Erythroblast (primary cell): Measurements from ENCODE around the gene ARID4B.
"Not testable (repeated sequence)": the region's sequence is repeated elsewhere in the genome, so short reads cannot be mapped to it uniquely, and the experiment has no call there.

ENCODE experiments used
- DNase-seq, 2 experiments: peaks; one replicate each; lab custom pipeline; 2025; lab: John Stamatoyannopoulos, UW
- GATA1 ChIP-seq: IDR thresholded peaks from 2 replicates; pipeline ENCODE4 v1.6.1; 2011; ENCODE audit warnings: low read depth, mild to moderate bottlenecking, control low read depth, low read length, moderate library complexity
- POLR2A ChIP-seq: IDR thresholded peaks from 2 replicates; pipeline ENCODE4 v1.6.1; 2011; ENCODE audit warnings: mild to moderate bottlenecking, low read length

ARID4B gene

DNA sequence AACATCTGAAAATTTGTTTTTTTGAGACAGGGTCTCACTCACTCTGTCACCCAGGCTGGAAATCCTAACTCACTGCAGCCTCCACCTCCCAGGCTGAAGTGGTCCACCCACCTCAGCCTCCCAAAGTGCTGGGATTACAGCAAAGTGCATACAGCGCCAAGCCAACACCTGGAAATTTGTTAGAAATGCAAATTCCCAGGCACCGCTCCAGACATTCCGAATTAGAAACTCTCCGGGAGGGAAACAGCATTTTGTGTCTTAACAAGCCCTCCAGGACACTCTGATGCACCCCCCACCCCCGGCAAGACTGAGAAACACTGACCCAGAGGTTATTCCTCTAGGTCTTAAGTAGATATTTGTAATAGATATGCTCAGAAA, 49.1 kb downstream of the ARID4B start:
- TF ChIP-seq GATA1: no peak

DNA sequence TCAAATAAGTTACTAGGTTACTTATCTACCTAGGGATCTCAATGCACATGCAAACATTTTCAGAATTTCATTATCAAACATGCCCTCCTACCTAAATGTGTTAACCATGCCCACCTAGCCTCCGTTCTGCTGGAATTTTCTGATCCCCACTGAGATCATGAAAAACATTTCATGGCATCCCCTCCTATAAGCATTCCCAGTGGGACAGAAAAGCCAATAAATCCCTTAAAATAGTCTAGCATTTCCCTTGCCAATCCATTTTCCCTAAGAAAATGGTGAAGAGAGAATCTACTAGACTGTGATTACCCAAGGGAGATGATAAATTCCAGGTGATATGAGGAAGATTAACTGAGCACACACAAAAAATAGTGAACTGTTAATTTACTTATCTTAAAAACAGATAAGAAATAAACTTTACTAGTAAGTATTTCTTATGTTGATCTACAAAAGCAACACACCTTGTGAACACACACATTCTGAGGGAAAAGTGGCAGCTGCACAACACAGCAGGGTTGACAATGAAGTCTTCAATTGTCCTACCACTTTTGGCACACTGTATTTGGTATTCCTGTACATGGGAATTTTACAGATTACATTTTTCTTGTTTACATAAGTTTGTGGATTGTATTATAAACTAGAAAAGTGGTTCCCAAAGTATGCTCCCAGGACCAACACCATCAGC, 49.6 kb downstream of the ARID4B start:
- TF ChIP-seq GATA1 (no peak), POLR2A (no peak)
- DNase-seq: no peak

More for the DNA sequence above, 49.1 kb downstream of the ARID4B start:
- no peak for DNase-seq

DNA sequence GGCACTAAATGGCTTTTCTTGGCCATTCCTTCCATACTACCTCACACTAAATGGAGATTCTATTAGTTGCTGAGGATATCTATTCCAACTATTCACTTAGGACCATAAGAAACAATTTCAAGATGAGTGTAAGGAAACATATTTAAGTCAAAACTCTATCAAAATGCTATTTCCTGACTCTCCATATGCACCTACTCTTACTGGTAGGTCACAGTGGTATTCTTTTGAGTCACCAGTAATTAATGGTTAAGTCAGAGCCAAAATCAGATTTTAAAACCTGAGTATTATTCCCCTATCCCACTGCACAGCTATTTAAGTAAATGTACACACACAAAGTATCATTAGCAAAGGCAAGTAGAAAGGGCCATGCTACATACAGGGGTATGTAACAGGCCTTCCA, 50.3 kb downstream of the ARID4B start:
- DNase-seq: no peak
- TF ChIP-seq POLR2A (no peak), GATA1 (no peak)

DNA sequence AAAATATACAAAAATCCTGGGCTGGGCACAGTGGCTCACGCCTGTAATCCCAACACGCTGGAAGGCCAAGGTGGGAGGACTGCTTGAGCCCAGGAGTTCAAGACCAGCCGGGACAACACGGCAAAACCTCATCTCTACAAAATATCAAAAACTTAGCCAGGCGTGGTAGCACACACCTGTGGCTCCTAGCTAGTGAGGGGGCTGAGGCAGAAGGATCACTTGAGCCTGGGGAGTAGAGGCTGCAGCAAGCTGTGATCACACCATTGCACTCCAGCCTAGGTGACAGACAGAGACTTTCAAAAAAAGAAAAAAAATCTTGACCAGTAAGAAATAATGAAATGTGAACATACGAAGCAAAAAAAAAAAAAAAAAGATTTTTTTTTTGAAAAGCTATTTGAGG, 52.1 kb downstream of the ARID4B start:
- DNase-seq: no peak
- TF ChIP-seq GATA1 (no peak), POLR2A (no peak)

DNA sequence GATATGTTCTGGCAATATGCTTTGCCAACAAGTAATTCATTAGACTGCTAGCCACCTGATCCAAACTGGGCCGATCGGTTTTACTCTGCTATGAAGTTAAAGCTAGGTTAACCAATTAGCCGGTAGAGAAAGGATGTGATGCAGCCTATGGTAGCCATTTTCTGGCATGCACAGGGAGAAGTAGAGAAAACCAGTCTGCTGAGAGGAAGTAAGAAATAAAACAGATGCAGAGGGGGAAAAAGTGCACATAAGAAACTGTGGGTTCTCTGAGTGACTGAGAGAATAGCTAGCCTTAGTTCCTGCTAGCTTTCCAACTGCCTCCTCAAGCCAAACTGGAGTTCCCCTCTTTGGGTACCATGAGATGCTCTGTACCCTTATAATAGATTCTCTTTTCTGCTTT, 52.8 kb downstream of the ARID4B start:
- DNase-seq: no peak
- TF ChIP-seq POLR2A (no peak), GATA1 (no peak)

DNA sequence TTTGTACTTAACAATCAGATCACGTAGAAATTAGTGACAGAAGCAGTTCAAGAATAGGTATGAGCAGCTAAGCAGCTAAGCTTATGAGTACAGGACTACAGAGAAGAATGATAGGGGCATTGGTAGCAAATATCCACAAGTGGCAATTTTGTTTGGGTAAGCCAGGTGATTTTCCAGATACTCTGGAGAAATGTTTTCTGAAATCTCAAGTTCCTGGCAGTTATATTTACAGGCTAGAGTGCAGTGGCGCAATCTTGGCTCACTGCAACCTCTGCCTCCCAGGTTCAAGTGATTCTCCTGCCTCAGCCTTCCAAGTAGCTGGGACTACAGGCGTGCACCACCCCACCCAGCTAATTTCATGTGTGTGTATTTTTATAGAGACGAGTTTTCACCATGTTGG, 55.1 kb downstream of the ARID4B start:
- TF ChIP-seq GATA1 (no peak), POLR2A (no peak)
- no peak for DNase-seq

DNA sequence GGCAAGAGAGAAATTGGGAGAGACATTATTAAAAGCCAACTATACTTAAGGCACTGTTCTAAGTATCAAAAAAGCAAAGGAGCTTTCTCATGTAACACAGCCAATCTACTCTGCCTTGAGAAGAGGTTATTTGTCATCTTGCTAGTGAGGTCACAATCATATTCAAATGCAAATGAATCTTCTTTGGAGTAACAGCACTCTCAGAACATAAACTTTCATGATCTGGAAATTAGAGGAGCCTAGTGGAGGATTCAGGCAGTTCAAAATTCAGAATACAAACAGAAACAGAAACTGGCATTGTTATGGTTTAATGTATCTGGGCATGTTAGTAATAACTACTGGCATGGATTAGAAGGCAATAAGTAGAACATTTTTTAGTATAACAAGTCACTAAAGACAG, 57.4 kb downstream of the ARID4B start:
- TF ChIP-seq GATA1: no peak
- no peak for TF ChIP-seq POLR2A

DNA sequence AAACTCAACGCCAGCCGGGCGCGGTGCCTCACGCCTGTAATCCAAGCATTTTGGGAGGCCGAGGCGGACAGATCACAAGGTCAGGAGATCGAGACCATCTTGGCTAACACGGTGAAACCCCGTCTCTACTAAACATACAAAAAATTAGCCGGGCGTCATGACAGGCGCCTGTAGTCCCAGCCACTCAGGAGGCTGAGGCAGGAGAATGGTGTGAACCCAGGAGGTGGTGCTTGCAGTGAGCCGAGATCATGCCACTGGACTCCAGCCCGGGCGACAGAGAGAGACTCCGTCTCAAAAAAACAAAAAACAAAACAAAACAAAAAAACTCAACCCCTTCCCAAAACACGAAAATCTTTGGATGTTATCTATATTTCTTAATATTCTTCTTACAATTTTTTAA, 58.0 kb downstream of the ARID4B start:
- DNase-seq: not testable (repeated sequence)

More for the DNA sequence above, 57.4 kb downstream of the ARID4B start:
- DNase-seq: peak; percentile 20 to 32

DNA sequence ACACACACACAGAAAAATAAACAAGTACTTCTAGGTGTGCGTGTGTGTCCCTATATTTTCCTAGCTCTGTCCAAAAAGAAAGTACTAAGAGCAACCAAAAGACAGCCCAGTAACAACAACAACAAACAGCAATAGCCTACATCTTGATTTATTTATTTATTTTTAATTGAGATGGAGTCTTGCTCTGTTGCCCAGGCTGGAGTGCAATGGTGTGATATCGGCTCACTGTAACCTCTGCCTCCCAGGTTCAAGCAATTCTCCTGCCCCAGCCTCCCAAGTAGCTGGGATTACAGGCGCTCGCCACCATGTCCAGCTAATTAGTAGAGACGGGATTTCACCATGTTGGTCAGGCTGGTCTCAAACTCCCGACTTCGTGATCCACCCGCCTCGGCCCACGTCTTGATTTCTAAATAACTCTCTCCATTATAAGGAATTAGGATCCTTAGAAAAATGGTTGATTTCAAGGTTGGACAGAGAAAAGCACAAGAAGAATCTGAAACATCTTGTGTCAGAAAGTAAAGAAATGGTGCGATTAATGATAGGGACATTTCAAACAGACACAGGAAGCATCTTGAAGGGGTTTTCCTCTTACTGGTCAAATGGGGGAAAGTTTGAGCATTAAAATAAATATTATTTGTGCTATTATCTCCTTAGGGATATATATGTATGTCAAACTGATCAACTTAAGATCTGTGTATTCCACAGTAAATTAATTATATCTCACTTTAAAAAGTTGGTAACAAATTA, 59.4 kb downstream of the ARID4B start:
- no peak for DNase-seq
- no peak for TF ChIP-seq POLR2A
- TF ChIP-seq GATA1: no peak

DNA sequence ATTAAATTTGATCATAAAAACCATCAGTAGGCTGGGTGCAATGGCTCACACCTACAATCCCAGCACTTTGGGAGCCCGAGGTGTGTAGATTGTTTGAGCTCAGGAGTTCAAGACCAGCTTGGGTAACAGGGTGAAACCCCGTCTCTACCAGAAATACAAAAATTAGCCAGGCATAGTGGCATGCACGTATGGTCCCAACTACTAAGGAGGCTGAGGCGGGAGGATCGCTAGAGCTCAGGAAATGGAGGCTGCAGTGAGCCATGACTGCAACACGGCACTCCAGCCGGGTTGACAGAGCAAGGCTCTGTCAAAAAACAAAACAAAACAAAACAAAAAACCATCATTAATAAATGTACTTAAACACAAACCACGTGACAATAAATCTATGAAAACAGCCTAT, 61.0 kb downstream of the ARID4B start:
- TF ChIP-seq POLR2A (no peak), GATA1 (no peak)
- no peak for DNase-seq

DNA sequence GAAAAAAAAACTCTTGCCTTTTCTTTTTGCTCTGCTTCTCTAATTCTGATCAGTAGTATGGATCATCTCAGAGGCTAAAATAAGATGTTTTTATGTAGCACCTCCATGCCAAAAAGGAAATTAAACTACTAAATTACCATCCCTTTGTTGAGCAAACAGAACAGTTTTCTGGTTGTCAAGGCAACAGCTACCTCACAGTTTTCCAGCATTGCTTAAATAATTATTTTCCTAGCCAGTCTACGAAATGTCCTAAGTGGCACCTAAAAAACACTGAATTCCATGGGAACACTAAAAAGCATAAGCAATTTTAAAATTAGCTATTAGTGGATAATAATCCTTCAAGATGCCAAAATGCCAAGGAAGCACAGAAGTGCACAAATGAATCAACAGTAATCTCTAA, 61.7 kb downstream of the ARID4B start:
- TF ChIP-seq POLR2A: no peak
- no peak for TF ChIP-seq GATA1
- no peak for DNase-seq

DNA sequence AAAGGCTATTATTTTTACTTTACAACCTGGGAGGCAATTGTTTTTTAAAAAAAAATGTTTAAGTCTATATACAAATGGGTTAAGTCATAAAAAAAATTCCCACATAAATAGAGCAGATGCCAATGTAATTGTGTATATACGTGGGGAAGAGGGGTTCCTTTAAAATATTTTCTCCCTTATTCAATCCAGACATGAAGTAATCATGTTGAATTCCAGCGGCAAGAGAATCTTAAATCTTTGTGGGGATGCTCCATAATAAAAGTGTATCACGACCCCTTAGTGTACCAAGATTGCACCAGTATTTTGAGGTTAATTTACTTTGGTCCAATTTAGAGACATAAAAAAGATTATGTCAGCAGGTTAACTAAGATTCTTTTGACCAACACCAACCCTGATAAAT, 62.1 kb downstream of the ARID4B start:
- DNase-seq: no peak
- TF ChIP-seq POLR2A (no peak), GATA1 (no peak)

DNA sequence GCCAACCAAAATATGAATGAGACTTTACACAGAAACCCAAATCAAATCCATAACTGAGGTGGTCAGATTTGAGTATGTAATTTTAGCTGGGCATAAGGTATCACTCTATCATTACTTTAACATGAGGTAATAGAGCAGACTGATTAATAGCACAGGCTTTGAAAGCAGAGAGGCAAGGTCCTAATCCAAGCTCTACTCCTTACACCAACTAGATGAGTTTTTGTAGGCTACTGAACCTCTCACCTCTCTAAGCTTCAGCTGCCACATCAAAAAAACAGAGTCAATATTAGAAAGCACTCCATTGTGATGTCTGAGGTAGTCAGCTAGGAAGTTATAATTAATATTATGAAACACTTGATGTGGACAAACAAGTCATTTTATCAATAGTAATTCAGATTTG, 63.7 kb downstream of the ARID4B start:
- DNase-seq: no peak
- TF ChIP-seq POLR2A (no peak), GATA1 (no peak)

DNA sequence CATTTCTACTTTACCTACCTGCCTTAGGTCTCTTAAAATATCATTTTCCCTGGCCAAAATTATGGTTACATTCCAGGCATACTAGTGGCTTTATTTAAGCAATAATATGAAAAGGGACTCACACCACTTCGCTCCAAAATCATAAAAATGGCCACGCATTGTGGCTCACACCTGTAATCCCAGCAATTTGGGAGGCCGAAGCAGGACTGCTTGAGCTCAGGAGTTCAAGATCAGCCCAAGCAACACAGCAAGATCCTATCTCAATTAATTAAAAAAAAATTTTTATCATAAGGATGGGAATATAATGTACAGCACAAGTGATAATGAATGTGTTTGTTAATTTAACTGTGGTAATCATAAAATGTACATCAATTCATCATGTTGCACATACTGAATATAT, 65.4 kb downstream of the ARID4B start:
- no peak for DNase-seq
- TF ChIP-seq GATA1 (no peak), POLR2A (no peak)

DNA sequence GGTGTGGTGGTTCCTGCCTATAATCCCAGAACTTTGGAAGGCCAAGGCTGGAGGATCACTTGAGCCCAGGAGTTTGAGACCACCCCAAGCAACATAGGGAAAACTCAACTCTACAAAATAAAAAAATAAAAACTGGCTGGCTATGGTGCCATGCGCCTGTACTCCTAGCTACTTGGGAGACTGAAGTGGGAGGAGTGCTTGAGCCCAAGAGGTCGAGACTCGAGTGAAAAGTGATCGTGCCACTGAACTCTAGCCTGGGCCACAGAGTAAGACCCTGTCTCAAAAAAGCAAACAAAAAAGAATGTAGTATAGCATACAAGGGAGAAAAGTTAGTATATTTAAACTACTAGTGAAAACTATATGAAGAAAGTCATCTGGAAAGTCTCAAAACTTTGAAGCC, 66.7 kb downstream of the ARID4B start:
- no peak for DNase-seq

More for the DNA sequence above, 66.7 kb downstream of the ARID4B start:
- TF ChIP-seq POLR2A: no peak
